K562 (cell line): ENCODE data around the gene LILRA6. TPM values are rescaled to one million over a fixed set of nuclear protein-coding genes. Genes with fewer than 3 reads are reported as not detected.

ENCODE experiments used
- FOXM1 ChIP-seq, 2 experiments: fragments of 450-650 bp in 1 of 2; sonication (generic) in 1 of 2; formaldehyde crosslinking in 1 of 2; IDR thresholded peaks; 2 replicates each; pipeline versions ENCODE4 v1.6.1 to v1.9.0; 2017 to 2022; ENCODE audit warnings: low read depth in 2 of 2, mild to moderate bottlenecking in 2 of 2, missing genetic modification reagents in 1 of 2, moderate library complexity in 1 of 2
- HLTF ChIP-seq: fragments of 450-650 bp; IDR thresholded peaks from 2 replicates; pipeline ENCODE4 v1.6.1; 2016
- MCM2 ChIP-seq: fragments of 450-650 bp; IDR thresholded peaks from 2 replicates; pipeline ENCODE4 v1.6.1; 2017; ENCODE audit warnings: low read depth, mild to moderate bottlenecking
- MCM5 ChIP-seq: fragments of 450-650 bp; IDR thresholded peaks from 2 replicates; pipeline ENCODE4 v1.6.1; 2016; ENCODE audit warnings: low read depth
- SNRNP70 ChIP-seq: fragments of 200-400 bp; formaldehyde crosslinking; optimal IDR thresholded peaks from 2 replicates; pipeline ENCODE3; 2017; ENCODE audit warnings: low read depth, low read length
- ZNF431 ChIP-seq: sonication (generic); formaldehyde crosslinking; IDR thresholded peaks from 2 replicates; pipeline ENCODE4 v1.8.0; 2022; ENCODE audit warnings: mild to moderate bottlenecking, missing genetic modification reagents
- ZSCAN32 ChIP-seq: fragments of 450-650 bp; formaldehyde crosslinking; IDR thresholded peaks from 2 replicates; pipeline ENCODE4 v1.4.0; 2020; ENCODE audit warnings: mild to moderate bottlenecking, moderate library complexity
- polyA plus RNA-seq, 8 experiments: library from polyadenylated mRNA; depleted of rRNA in 4 of 8; stranded (reverse) in 5 of 8; unstranded in 3 of 8; fragments of >200 nt; fragmentation: Nextera tagmentation in 2 of 8; fragmentation: Illumina TruSeq in 1 of 8; extraction: Ambion mirVana in 2 of 8; extraction: Trizol in 1 of 8; gene quantifications; 2 replicates each; pipeline versions ENCODE4 v1.2.1 to v1.2.3, GENCODE V29; 2011 to 2014; ENCODE audit warnings: inconsistent platforms in 1 of 8, missing spikeins in 1 of 8
- total RNA-seq, 7 experiments: library from RNA; depleted of rRNA in 6 of 7; stranded (reverse); fragments of >200 nt in 6 of 7; fragmentation: Illumina TruSeq in 2 of 7; extraction: Trizol in 2 of 7; gene quantifications; 2 replicates each; pipeline versions ENCODE4 v1.2.1 to v1.2.3, GENCODE V29; 2011 to 2021; ENCODE audit warnings: low replicate concordance in 1 of 7
- TF ChIP-seq, protein P1 (sequence below): IDR thresholded peaks from 2 replicates; pipeline ENCODE4 v1.6.1; 2011; ENCODE audit warnings: borderline replicate concordance, low read depth, mild to moderate bottlenecking, moderate library complexity, low read length; ENCODE audit not compliant: insufficient read depth, poor library complexity, severe bottlenecking
- TF ChIP-seq, protein P2 (sequence below), 2 experiments: fragments of 200-800 bp in 1 of 2; sonication (Bioruptor generic) in 1 of 2; sonication (generic) in 1 of 2; formaldehyde crosslinking in 1 of 2; IDR thresholded peaks in 1 of 2; conservative IDR thresholded peaks in 1 of 2; 2 replicates each; pipeline versions ENCODE4 v1.5.0 to v1.6.1; 2016 to 2020; ENCODE audit warnings: missing compliant biosample characterization in 1 of 2, missing genetic modification characterization in 1 of 2, missing genetic modification reagents in 1 of 2
- TF ChIP-seq, protein P3 (sequence below): sonication (generic); IDR thresholded peaks from 2 replicates; pipeline ENCODE4 v1.6.1; 2016
- TF ChIP-seq, protein P4 (sequence below), 3 experiments: IDR thresholded peaks in 2 of 3; conservative IDR thresholded peaks in 1 of 3; 2 replicates each; pipeline ENCODE4 v1.5.1; 2011 to 2012; ENCODE audit warnings: low read length in 3 of 3, mild to moderate bottlenecking in 3 of 3, control low read depth in 2 of 3, improper control_type of control experiment in 1 of 3, inconsistent platforms in 1 of 3, low read depth in 1 of 3, mixed read lengths in 1 of 3, moderate library complexity in 1 of 3; ENCODE audit not compliant: insufficient read depth in 2 of 3

Gene LILRA6
- total and polyA plus RNA-seq, 9 of the 15 experiments (the other 6 are each of a cell fraction or from before 2014, with no cell fraction given) = 0.03 TPM; not detected in 8

DNA sequence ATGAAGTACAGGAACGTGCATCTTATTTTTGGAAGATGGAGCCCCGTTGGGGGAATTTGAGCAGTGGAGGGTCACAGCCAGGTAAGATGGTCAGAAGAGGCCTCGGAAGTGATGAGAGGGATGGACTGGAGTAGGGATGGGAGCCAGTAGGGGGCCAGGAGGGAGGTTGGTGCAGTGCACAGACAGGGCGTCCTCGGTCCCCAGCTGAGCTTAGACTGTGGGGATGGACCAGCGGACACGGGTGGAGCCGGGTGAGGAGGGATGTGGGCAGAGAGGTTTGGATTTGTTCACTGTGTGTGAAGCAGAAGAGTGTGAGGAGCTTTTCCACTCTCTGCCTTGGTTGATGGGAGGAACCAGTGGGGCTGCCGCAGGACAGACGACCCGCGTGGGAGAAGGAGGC, 31.4 kb downstream of the LILRA6 start (continued):
- TF ChIP-seq, protein P1, sequence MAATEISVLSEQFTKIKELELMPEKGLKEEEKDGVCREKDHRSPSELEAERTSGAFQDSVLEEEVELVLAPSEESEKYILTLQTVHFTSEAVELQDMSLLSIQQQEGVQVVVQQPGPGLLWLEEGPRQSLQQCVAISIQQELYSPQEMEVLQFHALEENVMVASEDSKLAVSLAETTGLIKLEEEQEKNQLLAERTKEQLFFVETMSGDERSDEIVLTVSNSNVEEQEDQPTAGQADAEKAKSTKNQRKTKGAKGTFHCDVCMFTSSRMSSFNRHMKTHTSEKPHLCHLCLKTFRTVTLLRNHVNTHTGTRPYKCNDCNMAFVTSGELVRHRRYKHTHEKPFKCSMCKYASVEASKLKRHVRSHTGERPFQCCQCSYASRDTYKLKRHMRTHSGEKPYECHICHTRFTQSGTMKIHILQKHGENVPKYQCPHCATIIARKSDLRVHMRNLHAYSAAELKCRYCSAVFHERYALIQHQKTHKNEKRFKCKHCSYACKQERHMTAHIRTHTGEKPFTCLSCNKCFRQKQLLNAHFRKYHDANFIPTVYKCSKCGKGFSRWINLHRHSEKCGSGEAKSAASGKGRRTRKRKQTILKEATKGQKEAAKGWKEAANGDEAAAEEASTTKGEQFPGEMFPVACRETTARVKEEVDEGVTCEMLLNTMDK = no peak
- no peak for TF ChIP-seq FOXM1 (IDR thresholded peaks at IDR 0.05; ENCODE audit: low read depth)
- 0 out of 2 replicates have a peak, but pooled peaks have one; percentile 63 for TF ChIP-seq FOXM1 (CRISPR knock-in tag; IDR thresholded peaks at IDR 0.05; ENCODE audit: low read depth)
- TF ChIP-seq, protein P2, sequence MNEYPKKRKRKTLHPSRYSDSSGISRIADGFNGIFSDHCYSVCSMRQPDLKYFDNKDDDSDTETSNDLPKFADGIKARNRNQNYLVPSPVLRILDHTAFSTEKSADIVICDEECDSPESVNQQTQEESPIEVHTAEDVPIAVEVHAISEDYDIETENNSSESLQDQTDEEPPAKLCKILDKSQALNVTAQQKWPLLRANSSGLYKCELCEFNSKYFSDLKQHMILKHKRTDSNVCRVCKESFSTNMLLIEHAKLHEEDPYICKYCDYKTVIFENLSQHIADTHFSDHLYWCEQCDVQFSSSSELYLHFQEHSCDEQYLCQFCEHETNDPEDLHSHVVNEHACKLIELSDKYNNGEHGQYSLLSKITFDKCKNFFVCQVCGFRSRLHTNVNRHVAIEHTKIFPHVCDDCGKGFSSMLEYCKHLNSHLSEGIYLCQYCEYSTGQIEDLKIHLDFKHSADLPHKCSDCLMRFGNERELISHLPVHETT (CRISPR knock-in tag; conservative IDR thresholded peaks at IDR 0.05 in 1 of 2, IDR thresholded peaks at IDR 0.05 in 1 of 2) = no peak
- TF ChIP-seq ZNF431 = no peak
- no peak for TF ChIP-seq ZSCAN32 (CRISPR knock-in tag)
- TF ChIP-seq SNRNP70 = peak; percentile 72
- TF ChIP-seq, protein P3, sequence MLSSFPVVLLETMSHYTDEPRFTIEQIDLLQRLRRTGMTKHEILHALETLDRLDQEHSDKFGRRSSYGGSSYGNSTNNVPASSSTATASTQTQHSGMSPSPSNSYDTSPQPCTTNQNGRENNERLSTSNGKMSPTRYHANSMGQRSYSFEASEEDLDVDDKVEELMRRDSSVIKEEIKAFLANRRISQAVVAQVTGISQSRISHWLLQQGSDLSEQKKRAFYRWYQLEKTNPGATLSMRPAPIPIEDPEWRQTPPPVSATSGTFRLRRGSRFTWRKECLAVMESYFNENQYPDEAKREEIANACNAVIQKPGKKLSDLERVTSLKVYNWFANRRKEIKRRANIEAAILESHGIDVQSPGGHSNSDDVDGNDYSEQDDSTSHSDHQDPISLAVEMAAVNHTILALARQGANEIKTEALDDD = no peak
- no peak for TF ChIP-seq MCM5
- peak; percentile 17; the same call in 1 of the 2 replicates for TF ChIP-seq HLTF
- no peak for TF ChIP-seq MCM2
- TF ChIP-seq, protein P4, sequence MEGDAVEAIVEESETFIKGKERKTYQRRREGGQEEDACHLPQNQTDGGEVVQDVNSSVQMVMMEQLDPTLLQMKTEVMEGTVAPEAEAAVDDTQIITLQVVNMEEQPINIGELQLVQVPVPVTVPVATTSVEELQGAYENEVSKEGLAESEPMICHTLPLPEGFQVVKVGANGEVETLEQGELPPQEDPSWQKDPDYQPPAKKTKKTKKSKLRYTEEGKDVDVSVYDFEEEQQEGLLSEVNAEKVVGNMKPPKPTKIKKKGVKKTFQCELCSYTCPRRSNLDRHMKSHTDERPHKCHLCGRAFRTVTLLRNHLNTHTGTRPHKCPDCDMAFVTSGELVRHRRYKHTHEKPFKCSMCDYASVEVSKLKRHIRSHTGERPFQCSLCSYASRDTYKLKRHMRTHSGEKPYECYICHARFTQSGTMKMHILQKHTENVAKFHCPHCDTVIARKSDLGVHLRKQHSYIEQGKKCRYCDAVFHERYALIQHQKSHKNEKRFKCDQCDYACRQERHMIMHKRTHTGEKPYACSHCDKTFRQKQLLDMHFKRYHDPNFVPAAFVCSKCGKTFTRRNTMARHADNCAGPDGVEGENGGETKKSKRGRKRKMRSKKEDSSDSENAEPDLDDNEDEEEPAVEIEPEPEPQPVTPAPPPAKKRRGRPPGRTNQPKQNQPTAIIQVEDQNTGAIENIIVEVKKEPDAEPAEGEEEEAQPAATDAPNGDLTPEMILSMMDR (IDR thresholded peaks at IDR 0.05 in 2 of 3, conservative IDR thresholded peaks at IDR 0.05 in 1 of 3; ENCODE audit: insufficient read depth in 2 of 3, low read depth in 1 of 3, low read length in 3 of 3) = 0 out of 6 replicates have a peak, but pooled peaks of 1 of the 3 experiments have one; percentile 14
